Liver (tissue), 9 donors: Measurements from ENCODE around the gene TP73. TPM values are rescaled to one million over a fixed set of nuclear protein-coding genes. Genes with fewer than 3 reads are reported as not detected.

Source experiments
- DNase-seq: peaks from one replicate; pipeline ENCODE4 v3.0.0-alpha.2; 2017; ENCODE audit warnings: low spot score
- H3K27ac ChIP-seq, 2 donors: one replicate each; pipeline ENCODE4 v1.7.0; 2013; ENCODE audit warnings: inconsistent platforms in 2 of 2, low read length in 2 of 2, control low read depth in 1 of 2, low read depth in 1 of 2, mild to moderate bottlenecking in 1 of 2
- H3K27me3 ChIP-seq, 4 donors: one replicate each; pipeline versions ENCODE4 v1.6.1 to v1.7.0; 2013; ENCODE audit warnings: low read length in 3 of 4, inconsistent platforms in 1 of 4, mild to moderate bottlenecking in 1 of 4, moderate library complexity in 1 of 4; ENCODE audit not compliant: control insufficient read depth in 4 of 4, insufficient read depth in 4 of 4
- H3K36me3 ChIP-seq, 4 donors: one replicate each; pipeline versions ENCODE4 v1.6.1 to v1.7.0; 2013; ENCODE audit warnings: low read length in 3 of 4, mild to moderate bottlenecking in 3 of 4, low read depth in 1 of 4, moderate library complexity in 1 of 4; ENCODE audit not compliant: control insufficient read depth in 4 of 4, insufficient read depth in 3 of 4
- H3K4me1 ChIP-seq, 4 donors: one replicate each; pipeline versions ENCODE4 v1.6.1 to v1.7.0; 2013; ENCODE audit warnings: low read length in 3 of 4, mild to moderate bottlenecking in 3 of 4, moderate library complexity in 1 of 4; ENCODE audit not compliant: control insufficient read depth in 4 of 4, insufficient read depth in 4 of 4
- H3K4me3 ChIP-seq, 3 donors: one replicate each; pipeline versions ENCODE4 v1.6.1 to v1.7.0; 2013; ENCODE audit warnings: low read length in 3 of 3, control low read depth in 1 of 3, low read depth in 1 of 3, mild to moderate bottlenecking in 1 of 3
- H3K9ac ChIP-seq, 2 donors: one replicate each; pipeline ENCODE4 v1.7.0; 2013; ENCODE audit warnings: low read length in 2 of 2, mild to moderate bottlenecking in 2 of 2, moderate library complexity in 2 of 2, control low read depth in 1 of 2, low read depth in 1 of 2
- H3K9me3 ChIP-seq, 4 donors: one replicate each; pipeline versions ENCODE4 v1.6.1 to v1.7.0; 2013; ENCODE audit warnings: low read length in 3 of 4; ENCODE audit not compliant: control insufficient read depth in 4 of 4
- ATF3 ChIP-seq: IDR thresholded peaks from 2 replicates; pipeline ENCODE4 v1.6.1; 2016; ENCODE audit warnings: antibody characterized with exemption
- CTCF ChIP-seq: fragments of 150-350 bp; IDR thresholded peaks from 2 replicates; pipeline ENCODE4 v1.5.1; 2017; ENCODE audit warnings: improper control_type of control experiment, low read depth, low read length; ENCODE audit not compliant: missing input control
- EGR1 ChIP-seq, 2 donors: IDR thresholded peaks; 2 replicates each; pipeline ENCODE4 v1.6.1; 2016 to 2018; ENCODE audit warnings: antibody characterized with exemption in 2 of 2, low read depth in 2 of 2
- FOXA1 ChIP-seq: IDR thresholded peaks from 2 replicates; pipeline ENCODE4 v1.6.1; 2016; ENCODE audit warnings: antibody characterized with exemption
- FOXA2 ChIP-seq: IDR thresholded peaks from 2 replicates; pipeline ENCODE4 v1.6.1; 2016; ENCODE audit warnings: antibody characterized with exemption
- HNF4A ChIP-seq, 2 donors: conservative IDR thresholded peaks; 2 replicates each; pipeline ENCODE4 v1.6.1; 2016; ENCODE audit warnings: antibody characterized with exemption in 2 of 2, mild to moderate bottlenecking in 2 of 2
- HNF4G ChIP-seq: IDR thresholded peaks from 2 replicates; pipeline ENCODE4 v1.6.1; 2016; ENCODE audit warnings: antibody characterized with exemption
- JUND ChIP-seq, 2 donors: IDR thresholded peaks; 2 replicates each; pipeline ENCODE4 v1.6.1; 2016; ENCODE audit warnings: antibody characterized with exemption in 2 of 2
- MAX ChIP-seq: IDR thresholded peaks from 2 replicates; pipeline ENCODE4 v1.6.1; 2016; ENCODE audit warnings: antibody characterized with exemption
- NR2F2 ChIP-seq: IDR thresholded peaks from 2 replicates; pipeline ENCODE4 v1.6.1; 2016; ENCODE audit warnings: antibody characterized with exemption
- REST ChIP-seq: IDR thresholded peaks from 2 replicates; pipeline ENCODE4 v1.6.1; 2016; ENCODE audit warnings: antibody characterized with exemption, mild to moderate bottlenecking
- RXRA ChIP-seq, 2 donors: IDR thresholded peaks; 2 replicates each; pipeline ENCODE4 v1.6.1; 2017 to 2018; ENCODE audit warnings: antibody characterized with exemption in 2 of 2, mild to moderate bottlenecking in 1 of 2
- SP1 ChIP-seq: IDR thresholded peaks from 2 replicates; pipeline ENCODE4 v1.6.1; 2018; ENCODE audit warnings: antibody characterized with exemption, mild to moderate bottlenecking
- YY1 ChIP-seq: IDR thresholded peaks from 2 replicates; pipeline ENCODE4 v1.6.1; 2016; ENCODE audit warnings: antibody characterized with exemption, mild to moderate bottlenecking
- WGBS: extraction: QIAGEN DNeasy Blood & Tissue Kit; methylation state at CpG from one replicate; pipeline ENCODE4 v1.1.7; 2013; 5-methylcytosine and 5-hydroxymethylcytosine counted together
- polyA plus RNA-seq, 2 donors: library from polyadenylated mRNA; stranded (reverse) in 1 of 2; unstranded in 1 of 2; fragments of 200-250 nt in 1 of 2; fragments of >200 nt in 1 of 2; fragmentation: Nextera tagmentation in 1 of 2; extraction: Ambion mirVana in 1 of 2; gene quantifications; one replicate each; pipeline versions ENCODE4 v1.2.1 to v1.2.3, GENCODE V29; 2013 to 2015
- total RNA-seq, 2 donors: library from RNA; depleted of rRNA; stranded (reverse); fragments of >200 nt; gene quantifications; one replicate each; pipeline ENCODE4 v1.2.3, GENCODE V29; 2014
- donor health status: healthy.
- donor health status: healthy.
- donor health status: healthy.
- donor health status: healthy.
- donor health status: healthy.

The TP73 gene
- total and polyA plus RNA-seq, 4 donors, result 0.08 to 0.29 (median 0.18) TPM

- no peak for DNase-seq
- H3K36me3 ChIP-seq, result no peaks in the 10 kb centered on the region
- 86% methylated on average over 17 of the region's 17 CpGs for WGBS
- H3K9ac ChIP-seq, result no peak overlapping the region
- TF ChIP-seq REST, result no peak
- no peak for TF ChIP-seq HNF4A (conservative IDR thresholded peaks at IDR 0.05)
- no peak for TF ChIP-seq FOXA2
- TF ChIP-seq RXRA (IDR thresholded peaks at IDR 0.05), result no peak
- TF ChIP-seq SP1, result no peak
- TF ChIP-seq CTCF, result no peak
- no peak for TF ChIP-seq YY1
- no peak overlapping the region for H3K27ac ChIP-seq
- no peaks in the 10 kb centered on the region for H3K9me3 ChIP-seq
- H3K27me3 ChIP-seq, result no peaks in the 10 kb centered on the region
- H3K4me3 ChIP-seq, result no peak overlapping the region
- no peaks in the 10 kb centered on the region for H3K4me1 ChIP-seq
These were observed 109.1 kb downstream of the TP73 start for GRCh38 chr1:3761296-3762010.

- WGBS, result 79% methylated on average over 15 of the region's 15 CpGs
These were observed 110.0 kb downstream of the TP73 start for GRCh38 chr1:3762151-3762872.

More at GRCh38 chr1:3762151-3762872, 110.0 kb downstream of the TP73 start:
- no peaks in the 10 kb centered on the region for H3K27me3 ChIP-seq
- H3K36me3 ChIP-seq, result no peaks in the 10 kb centered on the region
- TF ChIP-seq EGR1 (IDR thresholded peaks at IDR 0.05; ENCODE audit: low read depth in 2 of 2), result no peak
- no peak for TF ChIP-seq FOXA2
- TF ChIP-seq CTCF, result no peak
- TF ChIP-seq HNF4G, result no peak
- no peak for TF ChIP-seq YY1
- no peak for TF ChIP-seq REST
- TF ChIP-seq MAX, result no peak
- TF ChIP-seq JUND (IDR thresholded peaks at IDR 0.05), result no peak
- no peak for TF ChIP-seq RXRA (IDR thresholded peaks at IDR 0.05)
- no peak for TF ChIP-seq FOXA1
- no peak for TF ChIP-seq ATF3
- TF ChIP-seq NR2F2, result no peak
- TF ChIP-seq HNF4A (conservative IDR thresholded peaks at IDR 0.05), result no peak
- H3K9ac ChIP-seq, result no peak overlapping the region
- DNase-seq, result no peak
- H3K9me3 ChIP-seq, result no peaks in the 10 kb centered on the region
- no peak overlapping the region for H3K27ac ChIP-seq
- no peaks in the 10 kb centered on the region for H3K4me1 ChIP-seq
- H3K4me3 ChIP-seq, result no peak overlapping the region
